Suprapubic skin (tissue), 3 donors: Measurements from ENCODE around the gene COL15A1.

Source experiments
- CTCF ChIP-seq, 2 donors: fragments of 200-600 bp in 1 of 2; fragments of 450-650 bp in 1 of 2; sonication (generic) in 1 of 2; IDR thresholded peaks; one replicate each; pipeline ENCODE4 v1.5.1; 2016 to 2019; ENCODE audit warnings: antibody characterized with exemption in 2 of 2, mild to moderate bottlenecking in 1 of 2, moderate library complexity in 1 of 2
- EP300 ChIP-seq: sonication (generic); formaldehyde crosslinking; IDR thresholded peaks from one replicate; pipeline ENCODE4 v1.6.1; 2017; ENCODE audit warnings: antibody characterized with exemption
- POLR2A ChIP-seq, 2 donors: fragments of 450-650 bp; IDR thresholded peaks; one replicate each; pipeline ENCODE4 v1.6.1; 2017; ENCODE audit warnings: antibody characterized with exemption in 2 of 2, mild to moderate bottlenecking in 2 of 2, moderate library complexity in 2 of 2

DNA sequence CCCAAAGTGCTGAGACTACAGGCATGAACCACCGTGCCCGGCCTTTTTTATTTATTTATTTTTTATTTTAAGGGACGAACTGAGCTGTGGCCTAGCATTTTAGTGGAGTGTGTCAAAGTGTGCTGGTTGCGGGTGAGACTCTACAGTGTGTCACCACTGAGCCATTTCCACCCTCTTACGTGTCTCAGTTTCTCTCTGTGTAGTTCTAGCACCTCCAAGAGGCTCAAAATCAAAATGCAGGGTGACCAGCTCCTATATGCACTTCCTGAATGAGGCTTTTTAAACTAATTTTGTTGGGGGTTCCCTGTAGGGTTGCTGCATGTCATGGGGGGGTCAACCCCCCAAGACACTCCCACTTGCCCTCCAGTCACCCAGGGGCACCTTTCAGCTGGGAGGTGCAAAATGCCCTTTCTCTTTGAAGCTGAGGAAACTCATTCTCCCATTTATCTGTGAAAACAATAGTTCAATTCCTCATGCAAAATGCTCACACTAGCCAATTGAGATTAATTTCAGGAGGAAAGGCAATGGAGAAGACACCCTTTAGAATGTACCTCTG lies 69.3 kb downstream of the COL15A1 start:
- no peak for TF ChIP-seq EP300
- TF ChIP-seq CTCF (IDR thresholded peaks at IDR 0.05): no peak
- TF ChIP-seq POLR2A (IDR thresholded peaks at IDR 0.05): no peak
